ES-I3 (cell line): ENCODE measurements around the gene TPCN2.
"Not testable (repeated sequence)": the region's sequence is repeated elsewhere in the genome, so short reads cannot be mapped to it uniquely, and the experiment has no call there.

Experiments
- H3K36me3 ChIP-seq: 2 replicates; pipeline ENCODE4 v1.6.1; 2013; ENCODE audit warnings: mild to moderate bottlenecking, low read length, control low read depth, moderate library complexity; ENCODE audit not compliant: insufficient read depth
- H3K4me1 ChIP-seq: 2 replicates; pipeline ENCODE4 v1.6.1; 2013; ENCODE audit warnings: mild to moderate bottlenecking, control low read depth, low read length; ENCODE audit not compliant: insufficient read depth
- H3K9ac ChIP-seq: 2 replicates; pipeline ENCODE4 v1.6.1; 2013; ENCODE audit warnings: low read depth, mild to moderate bottlenecking, low read length, moderate library complexity
- H3K9me3 ChIP-seq: 2 replicates; pipeline ENCODE4 v1.6.1; 2013; ENCODE audit warnings: mild to moderate bottlenecking, low read length, moderate library complexity; ENCODE audit not compliant: control insufficient read depth, insufficient read depth

Gene TPCN2

DNA sequence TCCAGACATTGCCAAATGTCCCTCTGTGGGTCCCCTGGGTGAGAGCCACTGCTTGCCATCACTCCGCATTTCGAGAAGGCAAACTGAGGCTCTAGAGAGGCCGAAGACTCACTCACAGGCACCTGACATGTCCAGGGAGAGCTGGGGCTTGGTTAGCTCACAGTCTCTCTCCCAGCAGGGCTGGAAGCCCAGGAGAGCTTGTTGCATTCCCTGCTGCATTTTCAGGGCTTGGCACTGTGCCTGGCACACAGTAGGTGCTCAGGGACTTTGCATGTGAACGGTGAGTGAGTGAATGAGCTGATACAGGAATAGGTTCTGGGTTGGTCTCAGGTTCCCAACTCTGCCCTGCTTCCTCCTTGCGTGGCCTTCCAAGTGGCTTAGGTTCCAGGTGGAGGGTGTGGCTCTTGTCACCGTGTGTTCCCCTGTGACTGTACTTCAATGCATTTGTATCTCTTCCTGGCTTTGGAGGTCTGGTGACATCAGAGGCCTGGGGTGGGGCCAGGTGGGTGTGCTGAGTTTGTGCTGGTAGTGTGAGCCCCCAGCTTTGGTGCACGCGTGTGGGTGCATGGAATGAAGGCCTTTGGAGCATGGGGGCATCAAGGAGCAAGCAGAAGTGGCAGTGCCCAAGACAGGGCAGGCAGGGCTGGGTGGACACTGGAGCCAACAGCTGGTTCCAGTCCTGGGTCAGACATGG, 88.6 kb downstream of the TPCN2 start:
- Histone ChIP-seq H3K9me3 (peaks cover 13% of the 10 kb centered on the region), H3K9ac (no peak overlapping the region), H3K4me1 (no peaks in the 10 kb centered on the region), H3K36me3 (no peaks in the 10 kb centered on the region)

DNA sequence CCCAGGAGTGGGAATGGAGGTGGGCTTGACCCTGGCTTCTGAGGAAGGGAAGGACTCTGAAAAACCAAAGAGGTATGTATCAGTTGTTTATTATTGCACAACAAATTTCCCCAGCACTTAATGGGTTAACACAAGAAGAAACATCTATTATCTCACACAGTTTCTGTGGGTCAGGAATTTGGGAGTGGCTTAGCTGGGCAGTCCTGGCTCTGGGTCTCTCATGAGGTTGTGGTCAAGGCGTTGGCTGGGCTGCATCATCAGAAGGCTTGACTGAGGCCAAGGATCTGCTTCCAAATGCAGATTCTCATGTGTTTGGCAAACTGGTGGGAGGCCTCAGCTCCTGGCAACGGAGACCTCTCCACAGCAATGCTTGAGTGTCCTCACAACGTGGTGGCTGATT, 89.5 kb downstream of the TPCN2 start:
- no peaks in the 10 kb centered on the region for H3K4me1 ChIP-seq
- H3K9ac ChIP-seq: no peak overlapping the region
- H3K9me3 ChIP-seq: peaks cover 5% of the 10 kb centered on the region
- H3K36me3 ChIP-seq: no peaks in the 10 kb centered on the region

DNA sequence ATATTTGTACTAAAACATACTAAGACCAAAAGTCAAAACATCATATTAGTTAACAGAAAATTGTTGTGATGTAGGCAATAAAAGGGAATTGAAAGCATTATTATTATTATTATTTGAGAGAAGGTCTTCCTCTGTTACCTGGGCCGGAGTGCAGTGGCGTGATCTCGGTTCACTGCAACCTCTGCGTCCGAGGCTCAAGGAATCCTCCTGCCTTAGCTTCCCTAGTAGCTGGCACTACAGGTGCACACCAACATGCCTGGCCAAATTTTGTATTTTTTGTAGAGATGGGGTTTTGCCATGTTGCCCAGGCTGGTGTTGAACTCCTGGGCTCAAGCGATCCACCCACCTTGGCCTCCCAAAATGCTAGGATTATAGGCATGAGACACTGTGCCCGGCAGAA, 91.4 kb downstream of the TPCN2 start:
- not testable (repeated sequence) for H3K9me3 ChIP-seq, H3K9ac ChIP-seq, H3K4me1 ChIP-seq, H3K36me3 ChIP-seq

DNA sequence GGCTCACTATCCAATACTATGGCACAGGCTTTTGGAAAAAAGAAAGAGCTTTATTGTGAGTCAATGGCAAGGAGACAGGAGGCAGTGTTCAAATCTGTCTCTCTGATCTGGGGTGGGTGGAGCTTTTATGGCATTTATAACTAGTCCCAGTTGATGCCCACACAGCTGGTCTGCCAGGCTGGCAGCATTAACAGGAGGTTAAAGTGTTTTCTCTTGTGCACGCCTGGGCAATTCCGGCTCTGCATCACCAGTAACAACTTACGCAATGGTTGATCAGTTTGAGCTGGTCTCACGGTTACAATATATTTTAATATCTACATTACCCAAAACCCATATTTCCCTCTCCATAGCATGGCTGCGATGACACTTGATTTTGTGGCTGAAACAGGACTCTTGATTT, 91.9 kb downstream of the TPCN2 start:
- no peaks in the 10 kb centered on the region for H3K4me1 ChIP-seq

DNA sequence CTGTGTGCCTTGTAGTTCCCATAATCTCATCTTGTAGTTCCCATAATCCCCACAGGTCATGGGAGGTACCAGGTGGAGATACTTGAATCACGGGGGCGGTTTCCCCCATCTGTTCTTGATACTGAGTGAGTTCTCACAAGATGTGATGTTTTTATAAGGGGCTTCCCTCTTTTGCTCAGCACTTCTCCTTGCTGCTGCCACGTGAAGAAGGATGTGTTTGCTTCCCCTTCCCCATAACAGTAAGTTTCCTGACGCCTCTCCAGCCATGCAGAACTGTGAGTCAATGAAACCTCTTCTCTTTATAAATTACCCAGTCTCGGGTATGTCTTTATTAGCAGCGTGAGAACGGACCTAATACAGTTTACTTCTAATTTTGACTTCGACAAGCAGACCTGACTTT, 93.0 kb downstream of the TPCN2 start:
- Histone ChIP-seq H3K9me3 (peaks cover under 1% of the 10 kb centered on the region; the same call in 1 of the 2 replicates), H3K9ac (no peak overlapping the region), H3K36me3 (no peaks in the 10 kb centered on the region), H3K4me1 (no peaks in the 10 kb centered on the region)

More for the DNA sequence above, 91.9 kb downstream of the TPCN2 start:
- Histone ChIP-seq H3K36me3 (no peaks in the 10 kb centered on the region), H3K9me3 (no peaks in the 10 kb centered on the region; the same call in none of the 2 replicates), H3K9ac (no peak overlapping the region)

DNA sequence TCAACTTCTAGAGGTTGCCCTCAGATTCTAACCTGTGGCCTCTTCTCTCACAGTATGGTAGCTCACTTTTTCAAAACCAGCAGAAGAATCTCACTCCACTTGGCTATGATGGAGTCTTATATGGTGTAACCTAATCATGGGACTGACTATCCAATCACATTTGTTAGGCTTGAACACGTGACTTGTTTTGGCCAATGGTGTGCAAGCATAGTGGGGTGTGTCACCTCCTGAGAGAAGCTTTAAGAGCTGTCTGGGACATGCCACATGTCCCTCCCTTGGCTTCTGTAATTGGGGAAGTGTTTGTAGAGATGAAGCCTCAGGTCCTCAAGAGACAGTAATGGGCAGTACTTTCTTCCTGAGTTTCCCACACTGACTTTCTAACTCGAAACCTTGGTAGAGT, 94.2 kb downstream of the TPCN2 start:
- Histone ChIP-seq H3K36me3 (no peaks in the 10 kb centered on the region), H3K9ac (no peak overlapping the region), H3K4me1 (no peaks in the 10 kb centered on the region), H3K9me3 (peaks cover 9% of the 10 kb centered on the region)

DNA sequence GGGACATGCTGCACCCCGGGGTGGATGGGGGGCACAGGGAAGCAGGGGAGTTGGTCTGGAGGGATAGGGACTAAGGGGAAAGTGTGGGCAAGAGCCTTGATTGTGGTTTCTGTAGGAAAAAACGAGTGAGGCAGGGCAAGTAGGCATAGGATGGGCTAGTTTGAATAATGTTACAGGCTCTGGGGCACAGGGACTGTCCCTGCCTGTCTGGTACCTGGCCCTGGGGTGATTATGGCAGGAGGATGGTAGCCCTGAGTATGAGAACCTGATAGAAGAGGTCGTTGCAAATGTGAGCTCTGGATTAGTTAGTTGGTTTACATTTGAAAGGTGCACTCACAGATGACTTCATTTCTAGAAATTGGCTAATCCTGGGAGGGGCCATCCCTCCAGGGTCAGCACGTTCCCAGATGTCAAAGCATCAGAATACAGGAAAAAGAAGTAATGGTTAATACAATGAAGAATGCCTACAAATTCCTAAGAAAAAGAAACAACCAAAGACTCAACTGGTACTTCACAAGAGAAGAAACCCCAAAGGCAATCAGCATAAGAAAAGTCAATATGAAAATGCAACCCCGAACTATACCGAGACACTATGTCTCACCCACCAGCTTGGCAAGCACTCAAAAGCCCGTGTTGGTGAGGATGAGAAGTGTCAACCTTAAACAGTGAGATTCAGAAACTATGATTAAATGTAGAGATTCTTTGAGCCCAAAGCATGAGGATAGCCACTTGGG, 95.8 kb downstream of the TPCN2 start:
- no peaks in the 10 kb centered on the region for H3K4me1 ChIP-seq
- H3K36me3 ChIP-seq: no peaks in the 10 kb centered on the region
- no peak overlapping the region for H3K9ac ChIP-seq
- H3K9me3 ChIP-seq: peaks cover 9% of the 10 kb centered on the region

DNA sequence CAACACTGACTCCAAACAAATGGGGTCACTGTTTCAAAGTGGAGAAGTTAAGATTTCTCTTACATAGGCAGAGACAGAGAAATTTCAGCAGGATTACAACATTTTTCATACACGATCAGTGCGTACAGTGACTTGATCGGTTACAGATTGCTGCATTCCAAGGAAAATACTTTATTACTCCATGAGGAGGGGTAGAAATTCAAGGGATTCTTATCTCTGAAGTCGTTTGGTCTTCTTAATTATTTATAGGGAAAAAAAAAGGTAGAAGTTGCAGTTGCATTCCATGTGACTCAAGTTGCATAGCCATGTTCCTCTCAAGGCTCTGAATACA, 96.3 kb downstream of the TPCN2 start:
- Histone ChIP-seq H3K4me1 (no peaks in the 10 kb centered on the region), H3K9ac (no peak overlapping the region), H3K36me3 (no peaks in the 10 kb centered on the region), H3K9me3 (peaks cover 9% of the 10 kb centered on the region)

DNA sequence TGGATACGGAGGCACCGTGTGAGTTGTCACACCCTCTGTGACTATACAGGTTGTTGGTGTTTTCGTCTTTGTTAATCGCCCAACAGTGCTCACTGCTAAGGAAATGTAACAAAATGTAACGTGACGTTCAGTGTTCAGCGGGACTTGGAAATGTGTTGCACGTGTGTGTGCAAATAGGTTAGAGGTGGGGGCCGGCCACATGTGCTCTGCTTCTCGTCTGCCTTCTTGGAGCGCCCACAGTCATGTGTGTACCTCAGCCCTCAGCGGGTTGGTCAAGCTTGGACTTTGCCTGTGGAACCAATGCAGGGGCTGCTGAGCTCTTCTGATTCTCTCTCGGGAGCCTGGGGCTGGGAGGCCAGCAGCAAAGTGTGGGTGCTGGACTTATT, 99.6 kb downstream of the TPCN2 start:
- Histone ChIP-seq H3K4me1 (peaks cover 15% of the 10 kb centered on the region), H3K36me3 (no peaks in the 10 kb centered on the region), H3K9me3 (peaks cover 9% of the 10 kb centered on the region), H3K9ac (no peak overlapping the region)

DNA sequence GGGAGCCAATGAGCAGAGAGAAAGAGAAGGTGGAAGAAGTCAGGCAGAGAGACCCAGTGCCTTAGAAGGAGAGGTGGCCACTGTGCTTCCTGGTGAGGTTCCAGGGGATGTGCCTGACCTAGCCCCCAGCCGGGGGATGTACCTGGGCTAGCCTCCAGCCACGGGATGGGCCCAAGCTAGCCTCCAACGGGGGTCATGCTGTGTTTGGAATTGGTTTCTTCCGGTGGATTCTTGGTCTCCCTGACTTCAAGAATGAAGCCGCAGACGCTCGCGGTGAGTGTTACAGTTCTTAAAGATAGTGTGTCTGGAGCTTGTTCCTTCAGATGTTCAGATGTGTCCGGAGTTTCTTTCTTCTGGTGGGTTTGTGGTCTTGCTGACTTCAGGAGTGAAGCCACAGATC, 100.1 kb downstream of the TPCN2 start:
- peaks cover 9% of the 10 kb centered on the region for H3K9me3 ChIP-seq

DNA sequence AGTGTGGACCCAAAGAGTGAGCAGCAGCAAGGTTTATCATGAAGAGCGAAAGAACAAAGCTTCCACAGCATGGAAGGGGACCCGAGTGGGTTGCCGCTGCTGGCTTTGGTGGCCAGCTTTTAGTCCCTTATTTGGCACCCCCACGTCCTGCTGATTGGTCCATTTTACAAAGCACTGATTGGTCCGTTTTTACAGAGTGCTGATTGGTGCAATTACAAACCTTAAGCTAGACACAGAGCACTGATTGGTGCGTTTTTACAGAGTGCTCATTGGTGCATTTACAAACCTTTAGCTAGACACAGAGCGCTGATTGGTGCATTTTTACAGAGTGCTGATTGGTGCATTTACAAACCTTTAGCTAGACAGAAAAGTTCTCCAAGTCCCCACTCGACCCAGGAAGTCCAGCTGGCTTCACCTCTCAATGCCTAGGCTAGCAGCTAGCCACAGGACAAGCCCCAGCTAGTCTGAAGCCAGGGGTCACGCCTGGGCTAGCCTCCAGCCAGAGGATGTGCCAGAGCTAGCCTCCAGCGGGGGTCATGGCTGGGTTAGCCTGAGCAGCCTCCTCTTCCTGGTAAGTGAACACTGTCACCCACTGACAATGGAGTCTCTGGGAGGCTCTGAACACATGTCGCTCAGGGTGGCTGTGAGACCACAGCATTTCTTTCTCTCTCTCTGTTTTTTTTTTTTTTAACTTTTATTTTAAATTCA, 100.8 kb downstream of the TPCN2 start:
- peaks cover 17% of the 10 kb centered on the region for H3K4me1 ChIP-seq
- not testable (repeated sequence) for H3K9ac ChIP-seq, H3K9me3 ChIP-seq, H3K36me3 ChIP-seq

More for the DNA sequence above, 100.1 kb downstream of the TPCN2 start:
- Histone ChIP-seq H3K4me1 (peaks cover 17% of the 10 kb centered on the region), H3K9ac (no peak overlapping the region), H3K36me3 (no peaks in the 10 kb centered on the region)

DNA sequence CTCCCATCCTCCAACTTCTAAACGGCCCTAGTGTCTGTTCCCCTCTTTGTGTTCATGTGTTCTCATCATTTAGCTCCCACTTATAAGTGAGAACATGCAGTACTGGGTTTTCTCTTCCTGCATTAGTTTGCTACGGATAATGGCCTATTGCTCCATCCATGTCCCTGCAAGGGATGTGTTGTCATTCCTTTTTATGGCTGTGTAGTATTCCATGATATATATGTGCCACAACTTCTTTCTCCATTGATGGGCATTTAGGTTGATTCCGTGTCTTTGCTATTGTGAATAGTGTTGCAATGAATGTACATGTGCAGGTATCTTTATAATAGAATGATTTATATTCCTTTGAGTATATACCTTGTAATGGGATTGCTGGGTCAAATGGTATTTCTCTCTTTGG, 101.4 kb downstream of the TPCN2 start:
- peaks cover 17% of the 10 kb centered on the region for H3K4me1 ChIP-seq
- no peaks in the 10 kb centered on the region for H3K36me3 ChIP-seq
- no peak overlapping the region for H3K9ac ChIP-seq
- peaks cover 9% of the 10 kb centered on the region for H3K9me3 ChIP-seq

DNA sequence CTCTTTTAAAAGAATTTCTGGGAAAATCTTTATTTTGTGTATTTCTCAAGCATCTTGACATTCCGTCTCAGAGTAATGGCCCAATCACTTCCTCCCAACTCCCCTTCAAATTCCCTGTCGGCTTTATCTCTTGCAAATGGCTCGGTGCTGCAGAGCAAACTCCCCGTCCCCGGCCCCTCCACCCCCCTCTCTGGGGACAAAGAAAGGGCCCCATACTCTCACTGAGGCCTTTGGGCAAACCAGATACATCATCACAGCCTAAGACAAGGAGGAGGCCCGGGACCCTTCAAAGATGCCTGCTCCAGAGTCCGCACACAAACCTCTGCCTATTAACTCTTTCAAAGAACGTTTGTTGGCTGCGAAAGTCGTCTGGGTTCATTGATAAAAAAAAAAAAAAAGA, 103.1 kb downstream of the TPCN2 start:
- H3K4me1 ChIP-seq: peaks cover 23% of the 10 kb centered on the region
- H3K36me3 ChIP-seq: no peaks in the 10 kb centered on the region; the same call in 1 of the 2 replicates

DNA sequence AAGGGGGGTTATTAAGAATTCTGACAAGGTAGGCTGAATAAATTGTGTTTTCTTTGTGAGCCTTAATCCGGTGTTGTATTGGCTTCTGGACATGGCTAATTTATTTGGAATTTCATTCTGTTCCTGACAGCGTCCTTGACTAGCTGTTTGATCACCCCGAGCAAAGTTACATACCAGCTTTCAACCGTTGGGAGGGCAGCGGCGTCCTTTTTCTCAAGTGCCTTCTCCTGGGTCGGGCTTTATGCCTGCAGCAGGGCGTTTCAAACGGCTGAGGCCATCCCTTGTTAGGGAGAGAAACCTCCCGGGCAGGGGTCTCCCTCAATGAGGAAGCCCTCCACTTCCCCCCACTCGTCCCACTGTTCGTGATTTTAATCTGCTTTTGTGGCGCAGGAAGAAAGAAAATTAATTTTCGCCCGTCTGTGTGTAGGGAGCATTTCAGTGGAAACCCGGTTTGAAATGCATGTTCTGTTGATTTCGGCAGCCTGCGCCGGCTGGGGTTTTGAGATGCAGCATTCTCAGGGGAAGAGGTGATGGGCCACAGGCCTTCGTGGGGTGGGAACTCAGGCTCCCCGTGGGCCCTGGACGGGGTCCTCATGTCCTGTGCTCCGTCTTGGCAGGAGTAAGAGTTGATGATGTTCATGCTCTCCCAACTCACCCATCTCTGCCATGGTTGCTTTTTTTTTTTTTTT, 104.1 kb downstream of the TPCN2 start:
- Histone ChIP-seq H3K9ac (no peak overlapping the region), H3K4me1 (peaks cover 23% of the 10 kb centered on the region), H3K9me3 (no peaks in the 10 kb centered on the region; the same call in 1 of the 2 replicates), H3K36me3 (no peaks in the 10 kb centered on the region; the same call in 1 of the 2 replicates)

More for the DNA sequence above, 103.1 kb downstream of the TPCN2 start:
- Histone ChIP-seq H3K9me3 (peaks cover 7% of the 10 kb centered on the region), H3K9ac (no peak overlapping the region)
